IMR-90 (cell line): ENCODE results near the gene TCF7L1.

Experiments used
- CEBPB ChIP-seq: IDR thresholded peaks from 2 replicates; pipeline ENCODE4 v1.6.1; 2012; ENCODE audit warnings: low read depth, low read length, improper control_type of control experiment
- FOS ChIP-seq: fragments of 150-350 bp; IDR thresholded peaks from 2 replicates; pipeline ENCODE4 v1.6.1; 2016; ENCODE audit warnings: low read depth, low read length
- MXI1 ChIP-seq: IDR thresholded peaks from 2 replicates; pipeline ENCODE4 v1.6.1; 2012; ENCODE audit warnings: low read depth, mild to moderate bottlenecking, low read length, moderate library complexity, borderline replicate concordance
- POLR2A ChIP-seq: IDR thresholded peaks from 2 replicates; pipeline ENCODE4 v1.6.1; 2012; ENCODE audit warnings: mild to moderate bottlenecking, low read depth, low read length
- RAD21 ChIP-seq: IDR thresholded peaks from 2 replicates; pipeline ENCODE4 v1.6.1; 2012; ENCODE audit warnings: low read length, improper control_type of control experiment
- RFX5 ChIP-seq: IDR thresholded peaks from 2 replicates; pipeline ENCODE4 v1.8.0; 2012; ENCODE audit warnings: low read depth, mild to moderate bottlenecking, low read length, moderate library complexity
- TF ChIP-seq, protein P1 (sequence below): fragments of 150-350 bp; IDR thresholded peaks from 2 replicates; pipeline ENCODE4 v1.6.1; 2016; ENCODE audit warnings: low read depth, mild to moderate bottlenecking, low read length, moderate library complexity, borderline replicate concordance
- TF ChIP-seq, protein P2 (sequence below): conservative IDR thresholded peaks from 2 replicates; pipeline ENCODE4 v1.5.1; 2012; ENCODE audit warnings: mild to moderate bottlenecking, low read depth, low read length, improper control_type of control experiment

DNA sequence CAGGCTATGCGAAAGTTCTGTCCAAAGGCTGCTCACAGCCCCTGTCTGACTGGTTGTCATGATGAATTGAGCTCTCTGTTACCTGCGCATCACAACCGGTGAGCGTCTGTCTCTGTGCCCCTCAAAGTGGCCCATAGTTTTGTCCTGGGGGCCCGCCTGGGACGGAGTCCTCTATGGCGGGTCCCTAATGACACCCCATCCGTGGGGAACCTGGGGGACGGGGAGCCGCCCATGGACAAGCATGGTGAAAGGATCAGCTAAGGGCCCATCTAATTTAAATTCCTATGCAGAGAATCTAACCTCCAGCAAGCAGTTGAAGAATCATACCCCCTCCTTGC lies 221.8 kb downstream of the TCF7L1 start:
- TF ChIP-seq, protein P1, sequence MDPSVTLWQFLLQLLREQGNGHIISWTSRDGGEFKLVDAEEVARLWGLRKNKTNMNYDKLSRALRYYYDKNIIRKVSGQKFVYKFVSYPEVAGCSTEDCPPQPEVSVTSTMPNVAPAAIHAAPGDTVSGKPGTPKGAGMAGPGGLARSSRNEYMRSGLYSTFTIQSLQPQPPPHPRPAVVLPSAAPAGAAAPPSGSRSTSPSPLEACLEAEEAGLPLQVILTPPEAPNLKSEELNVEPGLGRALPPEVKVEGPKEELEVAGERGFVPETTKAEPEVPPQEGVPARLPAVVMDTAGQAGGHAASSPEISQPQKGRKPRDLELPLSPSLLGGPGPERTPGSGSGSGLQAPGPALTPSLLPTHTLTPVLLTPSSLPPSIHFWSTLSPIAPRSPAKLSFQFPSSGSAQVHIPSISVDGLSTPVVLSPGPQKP = no peak
- TF ChIP-seq POLR2A (no peak), CEBPB (no peak), MXI1 (no peak), RFX5 (no peak), FOS (no peak), RAD21 (no peak)
- TF ChIP-seq, protein P2, sequence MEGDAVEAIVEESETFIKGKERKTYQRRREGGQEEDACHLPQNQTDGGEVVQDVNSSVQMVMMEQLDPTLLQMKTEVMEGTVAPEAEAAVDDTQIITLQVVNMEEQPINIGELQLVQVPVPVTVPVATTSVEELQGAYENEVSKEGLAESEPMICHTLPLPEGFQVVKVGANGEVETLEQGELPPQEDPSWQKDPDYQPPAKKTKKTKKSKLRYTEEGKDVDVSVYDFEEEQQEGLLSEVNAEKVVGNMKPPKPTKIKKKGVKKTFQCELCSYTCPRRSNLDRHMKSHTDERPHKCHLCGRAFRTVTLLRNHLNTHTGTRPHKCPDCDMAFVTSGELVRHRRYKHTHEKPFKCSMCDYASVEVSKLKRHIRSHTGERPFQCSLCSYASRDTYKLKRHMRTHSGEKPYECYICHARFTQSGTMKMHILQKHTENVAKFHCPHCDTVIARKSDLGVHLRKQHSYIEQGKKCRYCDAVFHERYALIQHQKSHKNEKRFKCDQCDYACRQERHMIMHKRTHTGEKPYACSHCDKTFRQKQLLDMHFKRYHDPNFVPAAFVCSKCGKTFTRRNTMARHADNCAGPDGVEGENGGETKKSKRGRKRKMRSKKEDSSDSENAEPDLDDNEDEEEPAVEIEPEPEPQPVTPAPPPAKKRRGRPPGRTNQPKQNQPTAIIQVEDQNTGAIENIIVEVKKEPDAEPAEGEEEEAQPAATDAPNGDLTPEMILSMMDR = no peak
